Measurements from ENCODE around the gene ATXN1.
"Not testable (repeated sequence)": the region's sequence is repeated elsewhere in the genome, so short reads cannot be mapped to it uniquely, and the experiment has no call there.

The ATXN1 gene

GRCh38 chr6:16402581-16402900 is 358.7 kb downstream of the ATXN1 start:
- DNase-seq, result no peak

GRCh38 chr6:16400248-16400760 is 361.0 kb downstream of the ATXN1 start:
- DNase-seq, result no peak

GRCh38 chr6:16399695-16400094 is 361.6 kb downstream of the ATXN1 start:
- DNase-seq, result no peak

DNA sequence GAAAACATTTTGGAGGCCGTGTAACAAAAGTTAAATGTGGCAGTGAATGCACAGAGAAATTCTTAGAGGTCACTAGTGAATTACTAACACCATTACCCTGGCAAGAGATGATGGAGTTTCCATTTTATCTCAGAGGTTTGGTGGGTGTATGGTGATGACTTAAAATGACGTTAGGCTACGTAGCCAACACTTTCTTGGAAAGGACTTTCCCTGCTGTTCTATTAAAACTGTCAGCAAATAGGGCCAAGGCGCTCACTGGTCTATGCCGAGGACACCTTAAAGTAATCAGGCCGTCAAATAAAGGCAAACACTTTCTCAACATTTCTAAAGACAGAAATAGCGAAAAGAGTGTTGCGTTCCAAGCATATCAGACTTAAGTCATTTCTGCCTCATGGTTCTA is 362.1 kb downstream of the ATXN1 start:
- no peak for DNase-seq

DNA sequence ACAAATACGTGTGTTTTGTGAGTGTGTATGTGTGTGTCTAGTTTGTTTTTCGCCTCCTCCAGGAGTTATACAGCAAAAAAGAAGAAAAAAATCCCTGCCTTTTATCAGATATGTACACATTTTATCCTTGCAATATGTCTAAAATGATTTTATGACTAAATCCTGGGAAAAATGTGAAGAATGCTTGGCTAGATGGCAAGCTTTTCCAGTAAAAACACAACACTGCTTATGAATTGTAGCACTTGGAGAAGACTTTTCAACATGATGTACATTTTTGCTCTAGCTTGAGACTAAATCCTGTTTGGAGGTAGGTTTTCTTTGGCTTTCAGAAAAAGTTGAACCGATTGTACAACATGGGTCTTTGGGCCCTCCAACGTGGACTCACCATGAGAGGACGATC is 362.7 kb downstream of the ATXN1 start:
- no peak for DNase-seq

- no peak for DNase-seq
These were observed 363.6 kb downstream of the ATXN1 start for GRCh38 chr6:16397623-16398022.

DNA sequence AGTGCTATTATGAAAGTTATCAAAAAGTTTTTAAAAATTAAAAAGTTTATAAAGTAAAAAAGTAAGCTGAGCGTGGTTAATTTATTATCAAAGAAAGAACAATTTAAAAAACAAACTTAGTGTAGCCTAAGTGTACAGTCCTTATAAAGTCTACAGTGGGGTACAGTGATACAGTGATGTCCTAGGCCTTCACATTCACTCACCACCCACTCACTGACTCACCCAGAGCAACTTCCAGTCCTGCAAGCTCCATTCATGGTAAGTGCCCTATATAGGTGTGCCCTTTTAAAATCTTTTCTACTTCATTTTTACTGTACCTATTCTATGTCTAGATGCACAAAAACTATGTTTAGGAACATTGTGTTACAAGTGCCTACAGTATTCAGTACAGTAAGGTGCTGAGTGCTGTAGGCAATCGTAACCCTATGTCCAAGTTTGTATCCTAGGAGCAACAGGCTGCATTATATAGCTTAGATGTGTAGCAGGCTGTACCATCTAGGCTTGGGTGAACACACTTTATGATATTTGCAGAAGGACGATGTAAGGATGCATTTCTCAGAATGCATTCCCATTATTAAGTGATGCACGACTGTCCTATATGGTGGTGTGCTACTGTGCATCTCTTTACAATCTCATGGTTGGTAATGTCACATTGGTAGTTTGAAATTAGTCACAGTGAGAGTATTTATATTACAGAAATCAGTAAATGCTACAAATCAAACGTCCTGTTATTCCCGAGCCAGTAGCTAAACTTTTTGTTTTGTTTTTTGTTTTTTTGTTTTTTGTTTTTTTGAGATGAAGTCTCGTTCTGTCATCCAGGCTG is 364.6 kb downstream of the ATXN1 start:
- no peak for DNase-seq

- no peak for DNase-seq
These were observed 366.6 kb downstream of the ATXN1 start for GRCh38 chr6:16394632-16395031.

DNA sequence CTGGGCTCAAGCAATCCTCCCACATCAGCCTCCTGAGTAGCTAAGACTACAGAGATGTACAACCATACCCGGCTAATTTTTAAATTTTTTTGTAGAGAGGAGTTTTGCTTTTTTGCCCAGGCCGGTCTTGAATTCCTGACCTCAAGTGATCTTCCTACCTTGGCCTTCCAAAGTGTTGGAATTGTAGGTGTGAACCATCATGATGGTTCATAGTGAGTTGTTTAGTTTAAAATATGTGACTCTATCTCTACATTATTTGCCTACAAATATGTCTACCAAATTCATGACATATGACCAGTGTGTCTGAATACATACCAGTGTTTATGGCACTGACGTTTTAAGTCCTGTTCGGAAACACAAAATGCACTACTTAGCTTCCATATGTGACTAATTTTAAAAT is 367.9 kb downstream of the ATXN1 start:
- DNase-seq, result no peak

DNA sequence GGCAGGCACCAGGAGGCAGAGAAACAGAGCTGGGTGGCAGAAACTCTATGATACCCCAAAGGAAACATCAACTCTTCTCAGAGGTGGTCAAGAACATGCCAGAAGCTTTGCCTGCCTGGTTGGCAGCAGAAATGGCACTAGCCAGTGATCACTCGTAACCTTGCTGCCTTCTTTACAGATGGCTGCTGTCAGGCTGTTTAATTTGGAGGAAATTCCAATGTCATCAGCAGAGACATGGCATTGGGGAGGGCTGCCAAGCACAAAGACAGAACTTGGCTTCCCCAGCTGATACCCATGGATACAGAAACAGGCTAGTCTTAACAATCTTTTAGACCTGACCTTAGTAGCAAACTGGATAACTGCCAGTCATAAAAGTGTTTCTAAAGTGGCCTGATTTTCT is 369.2 kb downstream of the ATXN1 start:
- DNase-seq, result no peak

DNA sequence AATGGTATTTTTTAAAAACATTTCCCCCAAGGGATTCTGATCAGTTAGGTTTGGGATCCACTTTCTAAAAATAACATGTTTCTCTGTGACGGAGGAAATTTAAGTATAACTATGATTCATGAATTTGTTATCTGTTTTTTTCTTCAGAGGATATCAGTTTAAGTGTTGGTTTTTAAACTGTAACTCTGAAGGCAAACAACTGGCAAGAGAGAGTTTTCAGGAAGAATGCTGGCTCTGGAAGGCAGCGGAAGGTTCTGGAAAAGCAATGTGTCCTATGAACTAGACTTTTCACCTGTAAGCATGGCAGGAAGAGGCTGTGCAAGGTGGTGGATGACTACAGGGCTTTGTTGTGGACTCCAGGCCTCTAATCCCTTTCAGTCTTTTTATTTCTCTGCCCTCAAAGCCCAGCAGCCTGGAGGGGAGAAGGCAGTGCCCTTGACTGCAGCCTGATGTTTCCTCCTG is 369.8 kb downstream of the ATXN1 start:
- DNase-seq, result no peak

DNA sequence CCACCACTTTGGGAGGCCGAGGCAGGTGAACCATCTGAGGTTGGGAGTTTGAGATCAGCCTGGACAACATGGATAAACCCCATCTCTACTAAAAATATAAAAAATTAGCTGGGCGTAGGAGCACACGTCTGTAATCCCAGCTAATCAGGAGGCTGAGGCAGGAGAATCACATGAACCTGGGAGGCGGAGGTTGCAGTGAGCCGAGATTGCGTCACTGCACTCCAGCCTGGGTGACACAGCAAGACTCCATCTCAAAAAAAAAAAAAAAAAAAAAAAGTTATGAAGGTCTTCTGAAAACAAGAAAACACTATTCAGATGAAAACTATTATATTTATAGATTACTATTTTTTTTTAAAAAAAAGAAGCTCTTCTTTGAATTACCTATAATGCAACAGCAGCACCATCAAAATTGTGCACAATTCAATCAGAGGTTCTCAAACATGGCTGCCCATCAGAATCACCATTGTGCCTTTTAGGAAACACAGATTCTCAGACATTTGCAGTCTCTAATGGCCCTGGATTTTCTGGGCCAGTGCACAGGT is 370.3 kb downstream of the ATXN1 start:
- DNase-seq, result not testable (repeated sequence)

GRCh38 chr6:16389642-16390041 is 371.6 kb downstream of the ATXN1 start:
- no peak for DNase-seq

GRCh38 chr6:16388488-16388887 is 372.8 kb downstream of the ATXN1 start:
- DNase-seq, result no peak

DNA sequence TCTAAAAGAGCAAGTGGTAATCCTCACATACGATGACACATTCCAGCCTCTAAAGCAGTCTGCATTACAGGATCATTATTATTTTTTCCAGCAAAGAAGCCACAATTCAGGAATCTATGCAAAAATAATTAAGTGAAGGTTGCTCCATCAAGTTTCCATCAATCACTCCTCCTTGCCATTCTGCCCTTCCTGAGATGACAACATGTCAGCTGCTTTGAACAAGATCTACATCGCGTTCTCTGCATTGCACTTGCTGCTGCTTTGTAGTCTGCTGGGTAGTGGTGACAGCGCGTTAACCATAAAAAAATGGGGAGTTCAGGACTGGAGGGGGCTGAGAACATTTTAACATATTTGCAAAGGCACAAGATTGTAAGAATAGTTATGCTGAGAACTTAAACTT is 375.2 kb downstream of the ATXN1 start:
- no peak for DNase-seq

DNA sequence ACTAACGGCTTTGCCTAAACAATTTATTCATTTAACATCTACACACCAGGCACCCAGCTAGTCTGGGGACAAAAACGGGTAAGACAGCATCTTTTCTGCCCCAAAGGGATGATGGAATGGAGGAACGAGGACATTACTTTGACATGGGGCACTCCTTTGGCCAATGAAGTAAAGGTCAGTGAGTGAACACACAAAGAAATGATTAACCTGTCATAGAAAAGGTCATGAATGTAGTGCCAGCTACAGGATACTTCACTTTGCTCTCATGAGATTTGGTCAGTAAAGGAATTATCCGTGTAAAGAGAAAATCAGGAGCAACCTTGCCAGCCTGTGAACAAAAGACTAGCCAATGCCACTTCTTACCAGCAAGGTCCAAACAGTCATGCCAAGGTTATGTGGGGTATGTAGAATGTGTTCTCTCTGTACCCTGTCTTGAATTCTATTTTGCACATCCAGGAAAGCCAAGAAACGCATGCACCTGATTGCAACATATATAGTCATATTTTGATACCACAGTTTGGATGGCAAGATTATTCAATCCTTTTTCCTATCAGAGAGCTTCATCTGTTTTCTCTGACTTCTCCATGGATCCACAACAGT is 377.6 kb downstream of the ATXN1 start:
- no peak for DNase-seq

DNA sequence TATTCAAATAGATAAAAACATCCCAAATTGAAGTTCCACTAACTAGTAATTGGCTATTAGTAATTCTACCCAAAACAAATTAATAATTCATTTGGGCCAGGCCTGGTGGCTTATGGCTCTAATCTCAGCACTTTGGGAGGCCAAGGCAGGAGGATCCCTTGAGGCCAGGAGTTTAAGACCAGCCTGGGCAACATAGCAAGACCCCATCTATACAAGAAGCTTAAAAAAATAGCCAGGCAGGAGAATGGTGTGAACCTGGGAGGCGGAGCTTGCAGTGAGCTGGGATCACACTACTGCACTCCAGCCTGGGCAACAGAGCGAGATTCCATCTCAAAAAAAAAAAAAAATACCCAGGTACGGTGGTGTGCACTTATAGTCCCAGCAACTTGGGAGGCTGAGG is 379.3 kb downstream of the ATXN1 start:
- DNase-seq, result not testable (repeated sequence)

DNA sequence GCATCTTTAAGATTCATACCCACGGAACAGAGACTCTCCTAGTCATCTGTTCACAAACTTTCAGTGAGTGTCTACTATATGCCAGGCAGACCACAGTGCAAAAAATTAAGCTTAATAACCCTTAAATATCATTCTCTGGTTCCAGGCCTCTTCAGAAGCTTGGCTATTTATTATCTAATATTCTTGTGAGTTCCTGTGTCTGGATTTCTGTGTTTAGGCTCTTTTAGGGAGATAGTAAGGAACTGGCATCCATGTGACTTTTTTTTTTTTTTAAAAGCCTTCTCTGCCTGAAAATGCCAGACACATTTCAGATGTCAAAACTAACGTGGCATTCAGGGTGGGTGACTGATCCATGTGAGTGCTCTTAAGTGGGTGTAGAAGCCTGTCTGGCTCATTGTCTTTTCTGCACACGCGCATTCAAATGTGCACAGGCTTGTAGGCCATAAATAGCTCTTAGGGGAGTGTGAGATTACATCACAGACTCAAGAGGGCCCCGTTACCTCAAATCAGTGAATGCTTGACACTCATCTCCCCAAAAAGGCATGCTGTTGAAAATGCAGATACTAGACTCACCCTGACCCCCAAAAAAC is 380.9 kb downstream of the ATXN1 start:
- DNase-seq, result no peak

DNA sequence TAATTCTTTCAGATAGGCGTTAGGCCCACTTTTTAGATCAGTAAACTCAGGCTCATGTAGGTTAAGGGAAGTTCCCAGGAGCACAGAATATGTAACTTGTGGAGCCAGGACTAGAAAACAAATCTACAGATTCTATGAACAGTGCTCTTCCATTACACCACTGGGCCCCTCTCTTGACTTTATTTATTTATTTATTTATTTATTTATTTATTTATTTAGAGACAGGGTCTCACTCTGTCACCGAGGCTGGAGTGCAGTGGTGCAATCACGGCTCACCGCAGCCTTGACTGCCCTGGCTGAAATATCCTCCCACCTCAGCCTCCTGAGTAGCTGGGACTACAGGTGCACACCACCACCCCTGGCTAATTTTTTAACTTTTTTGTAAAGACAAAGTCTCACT is 382.9 kb downstream of the ATXN1 start:
- DNase-seq, result not testable (repeated sequence)

DNA sequence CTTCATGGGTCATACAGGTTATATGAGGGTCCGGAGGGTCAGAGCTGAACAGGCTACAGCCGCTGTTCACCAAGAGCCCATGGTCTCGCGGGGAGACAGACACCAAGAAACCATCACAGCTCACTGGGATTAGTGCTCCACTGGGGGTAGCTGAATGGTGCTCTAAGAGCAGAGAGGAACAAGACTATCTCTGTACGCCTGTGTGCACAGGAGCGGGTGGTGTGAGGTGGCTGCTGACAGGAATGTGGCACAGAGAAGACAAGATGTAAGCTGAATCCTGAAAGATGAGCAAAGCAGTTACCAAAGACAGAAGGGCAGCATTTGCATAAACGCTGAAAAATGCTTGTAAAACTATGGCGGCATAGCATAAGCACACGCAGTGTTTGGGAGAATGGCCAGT is 383.8 kb downstream of the ATXN1 start:
- no peak for DNase-seq

DNA sequence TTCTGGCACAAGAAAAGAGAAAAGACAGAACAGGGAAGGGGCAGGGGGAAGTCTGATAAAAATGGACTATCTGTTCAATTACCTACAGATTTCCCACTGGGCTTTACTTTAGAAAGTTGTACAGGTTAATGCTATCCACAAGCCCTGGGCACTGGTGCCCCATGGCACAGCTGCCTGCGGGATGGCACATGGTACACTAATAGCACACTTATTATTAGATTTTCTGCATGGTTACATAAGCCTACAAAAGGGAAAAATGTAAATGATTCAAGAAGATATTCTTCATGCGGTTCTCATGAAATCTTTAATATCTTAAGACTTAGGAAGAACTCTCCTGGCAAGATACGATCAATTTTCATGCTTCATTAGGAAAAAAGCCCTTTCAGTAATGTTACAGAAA is 385.4 kb downstream of the ATXN1 start:
- DNase-seq, result no peak

DNA sequence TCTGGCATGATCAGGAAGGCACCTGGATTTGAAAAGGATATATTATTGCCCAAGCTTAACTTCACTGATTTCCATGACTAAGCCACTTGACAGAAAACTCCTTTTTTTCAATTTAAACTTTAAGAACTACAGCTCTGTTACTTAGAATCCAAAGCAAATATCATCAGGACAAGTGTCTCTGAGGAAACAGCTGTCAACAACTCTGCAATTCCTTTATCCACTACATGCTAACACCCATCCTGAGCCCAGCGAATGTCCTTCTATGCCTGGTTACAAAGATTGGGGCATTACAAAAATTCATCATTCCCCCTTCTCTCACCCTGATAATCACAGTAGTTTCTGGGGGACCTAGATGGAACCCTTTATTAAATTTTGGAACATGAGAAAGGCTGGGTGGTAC is 386.1 kb downstream of the ATXN1 start:
- no peak for DNase-seq

DNA sequence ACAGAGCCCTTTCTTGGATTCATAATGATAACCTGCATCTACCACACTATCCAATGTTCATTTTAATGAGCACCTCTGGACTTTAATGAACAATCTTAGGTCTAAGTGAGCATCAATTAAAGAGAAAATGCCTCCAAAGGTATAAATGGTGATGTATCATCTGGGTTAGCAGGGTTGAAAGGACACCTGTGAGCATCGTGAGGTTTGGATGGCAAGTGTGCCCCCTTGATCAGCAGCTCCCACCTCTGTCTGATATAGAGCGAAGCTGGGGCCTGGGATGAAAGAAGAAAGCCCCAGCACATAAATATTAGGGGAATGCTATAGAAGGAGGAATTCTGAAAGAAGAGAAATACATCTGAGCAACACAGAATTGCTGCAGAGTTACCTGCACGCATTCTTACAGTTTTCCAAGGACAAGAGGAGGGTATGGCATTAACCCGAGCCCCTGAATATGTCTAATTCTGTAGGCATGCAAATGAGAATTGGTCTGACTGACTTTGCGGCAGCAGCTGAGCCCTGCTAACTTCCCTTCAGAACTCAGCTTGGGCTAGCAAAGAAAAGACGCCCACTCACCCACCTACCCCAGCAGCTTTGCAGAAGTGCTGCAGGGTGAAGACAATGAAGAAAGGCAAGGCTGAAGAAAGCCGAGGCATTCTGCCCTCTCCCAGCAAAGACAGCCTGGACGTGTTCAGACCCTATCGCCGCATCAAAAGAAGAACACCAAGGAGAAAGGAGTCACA is 386.6 kb downstream of the ATXN1 start:
- no peak for DNase-seq
